GM12874 (cell line): ENCODE measurements around the gene IL6ST.

Experiments used
- CTCF ChIP-seq: IDR thresholded peaks from 2 replicates; pipeline ENCODE4 v1.5.1; 2011; ENCODE audit warnings: low read depth, mild to moderate bottlenecking, control low read depth, low read length, moderate library complexity; ENCODE audit not compliant: insufficient read depth

IL6ST gene

GRCh38 chr5:56024810-56025150 is 30.0 kb upstream of the IL6ST start:
- TF ChIP-seq CTCF = no peak

GRCh38 chr5:56023296-56023695 is 28.5 kb upstream of the IL6ST start:
- TF ChIP-seq CTCF = no peak

- TF ChIP-seq CTCF = no peak
Observed at GRCh38 chr5:56019306-56020272, 24.8 kb upstream of the IL6ST start.

DNA sequence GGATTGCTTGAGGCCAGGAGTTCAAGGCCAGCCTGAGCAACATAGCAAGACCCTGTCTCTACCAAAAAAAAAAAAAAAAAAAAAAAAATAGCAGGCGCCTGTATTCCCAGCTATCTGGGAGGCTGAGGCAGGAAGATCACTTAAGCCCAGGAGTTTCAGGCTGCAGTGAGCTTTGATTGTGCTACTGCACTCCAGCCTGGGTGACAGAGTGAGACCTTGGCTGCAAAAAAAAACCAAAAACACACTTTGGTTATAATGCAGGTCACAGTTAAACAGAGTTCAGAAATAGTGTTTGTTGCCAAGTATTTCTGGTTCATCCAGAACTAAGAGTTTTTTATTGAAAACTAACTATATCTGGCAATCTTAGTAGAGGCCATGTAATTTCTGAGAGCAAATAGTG is 24.1 kb upstream of the IL6ST start:
- TF ChIP-seq CTCF = no peak

DNA sequence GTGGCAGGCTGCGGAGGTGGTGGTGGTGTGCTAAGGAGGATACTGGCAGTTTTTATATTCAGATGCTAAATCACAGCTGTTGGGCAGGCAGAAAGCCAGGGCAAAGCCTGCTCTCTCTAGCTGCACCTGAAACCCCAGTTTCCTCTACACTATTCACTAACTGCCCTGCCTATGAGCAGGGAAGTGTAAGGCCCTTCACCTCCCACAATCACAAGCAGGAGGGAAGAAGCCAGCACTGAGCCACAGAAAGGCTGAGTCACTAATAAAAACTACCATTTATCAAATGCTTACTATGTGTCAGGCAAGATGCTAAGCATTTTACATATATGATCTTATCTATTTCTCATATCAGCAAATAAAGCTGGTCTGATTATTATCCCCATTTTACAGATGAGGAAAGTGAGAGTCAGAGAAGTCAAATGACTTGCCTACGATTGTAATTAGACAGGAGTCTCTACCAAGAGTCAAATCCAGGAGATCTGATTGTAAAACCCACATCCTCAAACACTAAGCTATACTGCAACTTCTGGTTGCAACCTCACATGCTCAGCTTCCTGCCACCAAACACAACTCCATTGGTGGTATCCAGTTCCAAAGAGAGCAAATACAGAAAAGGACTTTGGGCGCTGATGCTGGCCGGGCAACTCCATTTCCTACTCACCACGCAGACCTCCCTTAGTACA is 17.7 kb upstream of the IL6ST start:
- TF ChIP-seq CTCF = no peak

DNA sequence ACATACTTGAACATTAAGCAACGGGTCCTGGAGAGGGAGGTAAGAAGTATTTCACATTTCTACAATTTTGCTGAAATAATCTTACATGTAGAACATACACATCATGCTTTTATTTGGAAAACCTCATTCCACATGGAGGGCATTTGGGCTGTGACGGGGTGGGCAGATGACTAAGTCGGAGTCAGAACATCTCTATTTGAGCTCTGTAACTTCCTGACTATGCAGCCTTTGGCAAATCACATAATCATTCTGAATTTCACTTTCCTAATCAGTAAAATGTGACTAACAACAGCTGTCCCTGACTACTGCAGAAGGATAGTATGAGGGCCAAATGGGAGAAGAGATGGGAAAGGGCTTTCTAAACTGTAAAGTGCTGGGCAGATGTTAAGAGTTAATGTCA is 17.1 kb upstream of the IL6ST start:
- no peak for TF ChIP-seq CTCF

DNA sequence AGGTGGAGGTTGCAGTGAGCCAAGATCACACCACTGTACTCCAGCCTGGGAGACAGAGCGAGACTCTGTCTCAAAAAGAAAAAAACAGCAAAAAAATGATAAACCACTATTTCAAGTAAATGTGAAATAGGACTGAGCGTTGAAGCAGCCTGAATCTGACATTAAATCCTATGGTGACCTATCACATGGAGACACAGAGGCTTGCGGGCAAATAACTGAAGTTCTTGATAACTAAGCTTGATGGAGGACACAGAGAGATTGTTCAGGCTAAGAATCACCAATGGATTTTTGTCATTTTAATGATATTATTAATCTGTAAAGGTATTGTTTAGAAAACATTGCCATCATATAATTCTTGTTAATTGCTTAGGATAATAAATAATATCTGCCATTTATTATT is 15.7 kb upstream of the IL6ST start:
- no peak for TF ChIP-seq CTCF
